LNCaP clone FGC (cell line): ENCODE measurements around the gene KCTD1.

ENCODE experiments used
- DNase-seq: peaks from one replicate; pipeline ENCODE4 v3.0.0-alpha.2; 2011; ENCODE audit warnings: low read depth
- H3K4me3 ChIP-seq: 2 replicates; pipeline ENCODE4 v1.5.1; 2011; ENCODE audit warnings: mild to moderate bottlenecking, low read depth, low read length, control low read depth
- CTCF ChIP-seq: IDR thresholded peaks from 2 replicates; pipeline ENCODE4 v1.5.1; 2012; ENCODE audit warnings: mild to moderate bottlenecking; ENCODE audit not compliant: control insufficient read depth, insufficient read depth; ENCODE audit errors: extremely low read depth

The KCTD1 gene

GRCh38 chr18:26406324-26406723, 142.0 kb downstream of the KCTD1 start:
- H3K4me3 ChIP-seq: no peak overlapping the region
- DNase-seq: no peak
- TF ChIP-seq CTCF: no peak

- TF ChIP-seq CTCF: peak; percentile 67
- DNase-seq: no peak
- no peak overlapping the region for H3K4me3 ChIP-seq
Measured at GRCh38 chr18:26405190-26405801, 143.1 kb downstream of the KCTD1 start.
